Stimulated activated CD8-positive, alpha-beta memory T cell treated with anti-CD3 and anti-CD28 coated beads, Interleukin-4, amount 100 ng/mL, for 4 hours (primary cell): ENCODE data around the gene CALU.

ENCODE experiments used
- DNase-seq, 2 donors: peaks; one replicate each; pipeline ENCODE4 v3.0.0-alpha.2; 2020; ENCODE audit warnings: low read depth in 2 of 2, low spot score in 1 of 2

The CALU gene

DNA sequence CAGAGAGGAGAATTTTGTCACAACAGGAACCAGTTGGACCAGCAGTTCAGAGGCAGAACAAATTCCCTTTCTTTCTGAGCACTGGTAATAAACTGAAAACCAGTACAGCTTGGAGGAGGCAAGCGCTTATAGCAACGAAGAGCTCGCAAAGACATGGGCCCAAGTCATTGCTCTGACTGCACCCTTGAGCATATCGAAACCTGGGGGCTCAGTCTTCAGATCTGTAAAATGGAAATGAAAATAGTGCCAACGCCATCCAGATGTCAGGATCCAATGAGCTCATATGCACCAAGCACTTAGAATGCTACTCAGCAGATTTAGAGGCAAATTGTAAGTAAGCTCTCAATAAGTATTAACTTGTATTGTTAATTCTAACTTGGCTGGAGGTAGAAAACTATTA lies 14.4 kb upstream of the CALU start:
- DNase-seq: no peak

DNA sequence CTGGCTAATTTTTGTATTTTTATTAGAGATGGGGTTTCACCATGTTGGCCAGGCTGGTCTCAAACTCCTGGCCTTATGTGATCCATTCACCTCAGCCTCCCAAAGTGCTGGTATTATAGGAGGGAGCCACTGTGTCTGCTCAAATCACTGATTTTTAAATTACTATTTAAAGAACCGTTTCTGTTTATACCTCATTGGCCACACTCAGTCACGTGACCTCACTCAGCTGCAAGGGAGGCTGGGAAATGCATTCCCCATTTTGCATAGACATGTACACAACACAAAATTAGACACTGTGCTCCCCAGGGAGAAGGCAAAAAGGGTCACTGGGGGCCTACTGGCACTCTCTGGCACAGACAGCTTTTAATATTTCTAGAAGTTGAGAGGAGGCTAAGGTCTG lies 13.6 kb upstream of the CALU start:
- DNase-seq: no peak

DNA sequence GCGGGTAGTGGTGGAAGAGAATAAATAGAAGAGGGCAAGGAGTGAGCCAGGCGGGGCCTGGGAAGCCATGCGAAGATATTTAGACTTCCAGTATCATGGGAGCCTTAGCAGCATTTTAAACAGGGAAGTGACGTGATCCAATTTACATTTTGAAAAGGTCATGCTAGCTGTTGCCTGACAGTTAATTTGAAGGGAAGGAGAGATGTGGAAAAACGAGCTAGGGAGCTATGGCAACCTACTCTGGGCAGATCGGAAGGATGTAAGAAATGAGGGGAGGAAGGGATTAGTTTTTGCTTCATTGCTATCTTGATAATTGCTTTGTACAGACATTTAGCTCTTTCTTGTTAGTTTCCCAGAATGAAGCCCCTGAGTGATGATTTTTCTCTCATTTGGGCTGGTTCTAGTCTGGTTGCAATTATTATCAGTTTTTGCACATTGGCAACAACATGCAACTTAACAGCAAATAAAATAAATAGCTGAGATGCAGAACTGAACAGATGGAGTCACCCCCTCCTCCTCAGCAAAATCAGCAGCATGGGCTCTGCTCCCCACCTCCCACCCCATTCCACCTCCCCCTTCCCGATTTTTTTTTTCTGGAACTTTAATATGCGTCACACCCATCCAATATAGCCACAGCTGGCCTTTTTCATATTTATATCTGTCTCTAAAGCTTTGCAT lies 13.0 kb upstream of the CALU start:
- no peak for DNase-seq

DNA sequence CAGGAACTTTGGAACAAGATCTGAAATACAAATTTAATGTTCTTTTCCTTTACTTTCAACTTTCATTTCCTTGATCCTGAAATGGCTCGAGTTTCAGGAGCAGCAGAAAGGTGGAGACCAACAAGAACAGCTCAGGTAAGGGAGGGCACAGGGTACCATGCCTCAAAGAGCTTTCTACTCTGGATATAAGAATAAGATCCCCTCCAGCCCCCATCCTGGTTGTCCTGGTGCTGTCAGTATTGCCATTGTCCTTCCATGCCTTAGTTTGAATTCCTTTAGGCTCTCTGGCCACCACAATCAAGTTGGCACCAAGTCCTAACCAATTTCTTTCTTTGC lies 12.5 kb upstream of the CALU start:
- DNase-seq: no peak

DNA sequence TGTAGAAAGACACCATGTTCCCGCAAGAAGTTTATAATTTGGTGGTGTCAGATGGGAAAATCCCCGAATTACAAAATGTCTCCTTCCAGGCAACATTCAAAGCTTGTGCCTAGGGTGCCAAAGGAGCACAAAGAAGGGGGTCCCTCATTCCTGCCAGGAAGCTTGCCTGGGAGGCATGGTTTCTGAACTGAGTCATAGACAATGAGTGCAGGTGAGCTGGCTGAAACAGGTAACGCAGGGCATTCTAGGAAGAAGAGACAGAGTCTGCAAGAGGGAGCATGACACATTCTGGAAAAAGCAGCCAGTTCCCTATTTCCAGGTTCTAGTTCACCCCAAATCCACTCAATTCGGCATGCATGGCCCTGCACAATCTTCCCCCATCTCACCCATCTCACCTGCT lies 11.9 kb upstream of the CALU start:
- no peak for DNase-seq

DNA sequence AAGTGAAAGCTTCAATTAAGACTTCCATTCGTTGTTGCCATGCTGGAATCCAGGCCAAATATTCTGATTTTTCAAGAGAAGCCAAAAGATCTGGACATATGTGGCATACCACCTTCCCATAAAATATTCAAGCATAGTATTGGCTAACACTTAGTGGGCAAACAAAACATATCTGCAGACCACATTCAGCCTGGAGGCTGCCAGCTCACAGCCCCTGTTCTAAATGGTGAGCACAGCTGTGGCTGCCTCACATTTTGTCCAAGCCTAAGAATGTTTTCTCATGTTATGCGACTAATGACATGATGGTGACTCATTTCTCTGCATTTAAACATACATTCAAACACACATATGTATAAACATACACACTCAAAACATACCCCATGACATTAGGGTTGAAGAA lies 10.6 kb upstream of the CALU start:
- no peak for DNase-seq

DNA sequence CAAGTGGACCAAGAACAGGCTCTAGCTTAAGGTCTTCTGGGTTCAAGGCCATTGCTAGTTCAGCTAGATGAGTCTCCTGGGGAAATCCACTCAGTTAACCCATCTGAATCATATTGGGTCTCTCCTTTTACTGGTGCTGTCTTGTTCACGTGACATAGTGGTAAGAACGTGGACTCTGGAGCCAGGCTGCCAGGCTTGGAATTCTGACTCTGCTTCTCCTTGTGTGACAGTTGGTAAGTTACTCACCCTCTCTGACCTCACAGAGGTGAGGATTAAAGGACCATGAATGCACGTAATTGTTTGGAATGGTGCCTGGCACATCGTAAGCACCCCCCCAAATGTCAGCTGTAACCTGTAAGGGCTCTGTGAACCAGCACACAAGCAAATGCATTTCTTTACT lies 9.7 kb upstream of the CALU start:
- no peak for DNase-seq

DNA sequence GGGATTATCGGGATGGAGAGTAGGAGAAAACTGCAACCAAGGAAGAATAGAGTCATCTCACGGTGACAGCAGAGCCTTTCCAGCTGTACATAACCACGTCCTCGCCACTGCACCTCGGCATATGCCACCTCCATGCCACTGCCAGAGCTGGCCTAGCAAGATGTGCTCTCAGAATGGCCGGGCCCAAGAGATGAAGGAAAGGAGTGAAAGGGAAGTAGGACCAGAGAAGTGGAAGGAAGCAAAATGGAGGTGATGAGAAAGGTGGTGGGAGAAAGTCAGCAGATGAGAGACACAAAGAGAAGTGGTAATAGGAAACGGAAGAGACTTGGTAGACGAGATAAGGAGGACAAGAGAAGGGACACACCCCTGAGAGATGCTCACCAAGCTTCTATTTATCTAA lies 8.0 kb upstream of the CALU start:
- DNase-seq: no peak

DNA sequence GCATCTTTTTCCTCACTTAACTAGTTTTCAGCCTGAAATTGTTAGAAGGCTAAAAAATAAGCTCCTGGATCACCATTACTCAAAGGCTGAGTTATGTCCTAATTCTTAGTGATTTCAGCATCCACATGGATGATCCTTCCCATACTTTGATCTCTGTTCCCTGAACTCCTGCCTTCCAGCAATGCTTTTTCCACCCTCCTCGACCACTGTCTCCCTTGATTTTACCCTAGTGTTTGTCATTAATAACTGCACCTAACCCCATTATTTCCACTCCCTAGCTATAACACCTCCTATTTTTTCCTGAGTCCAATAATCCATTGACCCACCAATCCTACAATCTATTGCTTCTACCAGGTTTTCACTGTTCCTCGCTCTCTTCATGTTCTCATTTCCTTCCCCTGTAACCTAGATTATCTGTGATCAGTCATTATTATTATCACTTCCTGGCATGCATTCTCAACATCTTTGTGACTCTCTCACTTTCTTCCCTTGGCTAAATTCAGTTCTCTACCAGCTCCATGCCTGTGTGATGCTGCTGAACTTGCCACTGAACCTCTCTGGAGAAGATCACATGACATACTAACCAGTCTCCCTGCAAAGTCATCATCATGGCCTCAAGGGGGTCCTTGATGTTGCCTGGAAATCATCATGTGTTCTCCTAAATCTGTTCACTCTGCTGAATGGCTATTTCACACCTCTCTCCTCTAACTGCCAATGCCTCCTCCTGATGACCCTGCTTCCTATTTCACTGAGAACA lies 6.5 kb upstream of the CALU start:
- DNase-seq: no peak

DNA sequence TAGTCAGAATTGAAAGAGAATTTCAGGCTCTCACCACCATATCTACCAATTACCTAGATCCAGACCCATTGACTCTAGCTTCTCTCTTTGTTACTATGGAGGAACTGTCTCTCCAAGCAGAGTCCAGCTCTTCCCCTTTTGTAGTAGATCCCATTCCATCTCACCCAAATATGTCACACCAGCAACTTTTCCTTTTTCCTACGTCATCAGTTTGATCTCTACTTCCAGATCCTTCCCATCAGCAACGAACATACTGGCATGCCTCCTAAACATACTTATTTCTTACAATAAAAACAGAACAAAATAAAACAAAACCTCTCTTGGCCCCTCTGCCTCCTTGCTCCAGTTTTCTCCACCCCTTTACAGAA lies 5.9 kb upstream of the CALU start:
- DNase-seq: no peak

DNA sequence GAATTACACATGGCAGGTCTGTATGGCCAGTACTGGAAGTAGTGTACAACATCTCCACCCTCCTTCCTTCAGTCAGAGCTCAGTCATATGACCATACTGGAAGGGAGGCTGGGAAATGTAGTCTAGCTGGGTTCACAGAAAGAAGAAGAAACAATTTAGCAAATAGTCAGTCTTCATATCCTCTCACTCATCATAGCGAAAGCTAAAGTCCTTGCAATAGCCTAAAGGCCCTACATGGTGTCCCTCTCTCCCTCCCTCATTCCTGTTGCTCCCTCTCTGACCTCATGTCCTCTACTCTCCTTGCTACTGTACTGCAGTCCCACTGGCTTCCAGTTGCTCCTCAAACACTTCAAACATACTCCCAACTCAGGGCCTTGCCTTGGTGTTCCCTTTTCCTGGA lies 4.3 kb upstream of the CALU start:
- DNase-seq: no peak

DNA sequence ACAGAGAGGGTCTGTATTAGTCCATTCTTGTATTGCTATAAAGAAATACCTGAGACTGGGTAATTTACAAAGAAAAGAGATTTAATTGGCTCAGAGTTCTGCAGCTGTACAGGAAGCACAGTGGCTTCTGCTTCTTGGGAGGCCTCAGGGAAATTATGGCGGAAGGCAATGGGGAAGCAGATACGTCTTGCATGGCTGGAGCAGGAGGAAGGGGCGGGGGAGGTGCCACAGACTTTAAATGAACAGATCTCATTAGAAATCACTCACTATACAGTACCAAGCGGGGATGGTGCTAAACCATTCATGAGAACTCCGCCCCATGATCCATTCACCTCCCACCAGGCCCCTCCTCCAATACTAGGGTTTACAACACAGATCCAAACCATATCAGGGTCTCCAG lies 3.7 kb upstream of the CALU start:
- DNase-seq: no peak

DNA sequence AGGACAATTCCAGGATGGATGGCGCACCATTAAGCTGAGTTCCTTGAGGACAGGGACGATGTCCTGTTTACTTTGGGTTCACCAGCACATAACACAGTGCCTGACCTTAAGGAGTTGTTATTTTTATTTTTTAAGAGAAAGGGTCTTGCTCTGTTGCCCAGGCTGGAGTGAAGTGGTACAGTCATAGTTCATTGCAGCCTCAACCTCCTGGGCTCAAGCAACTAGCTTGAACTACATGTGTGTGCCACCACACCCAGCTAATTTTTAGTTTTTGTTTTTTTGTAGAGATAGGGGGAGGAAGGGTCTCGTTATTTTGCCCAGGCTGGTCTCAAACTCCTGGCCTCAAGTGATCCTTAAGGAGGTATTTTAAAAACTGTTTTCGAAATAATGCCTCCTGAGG lies 1.7 kb upstream of the CALU start:
- DNase-seq: no peak

DNA sequence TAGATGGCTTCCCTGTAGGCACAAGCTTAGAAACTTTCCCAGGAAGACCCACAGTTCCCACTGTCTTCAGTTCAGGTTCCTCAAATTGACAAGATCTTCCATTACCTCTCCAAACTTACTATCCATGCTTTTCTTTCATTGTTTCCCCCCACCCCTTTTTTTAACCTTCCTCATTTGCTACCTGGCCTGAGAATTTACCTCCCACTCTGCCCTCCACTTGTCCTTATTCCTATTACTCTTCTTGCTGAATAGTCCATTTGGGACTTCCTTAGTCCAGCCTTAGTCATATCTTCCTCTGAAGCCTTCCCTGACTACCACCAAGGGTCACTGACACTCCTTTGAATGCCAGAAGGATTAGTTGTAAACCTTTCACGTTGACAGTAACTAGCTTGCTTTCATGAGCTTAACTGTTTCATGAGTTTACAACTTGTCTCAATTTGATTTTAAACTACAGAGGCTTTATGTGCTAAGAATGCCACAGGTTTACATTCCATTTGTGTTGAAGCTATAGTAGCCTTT lies 1.2 kb upstream of the CALU start:
- DNase-seq: no peak

DNA sequence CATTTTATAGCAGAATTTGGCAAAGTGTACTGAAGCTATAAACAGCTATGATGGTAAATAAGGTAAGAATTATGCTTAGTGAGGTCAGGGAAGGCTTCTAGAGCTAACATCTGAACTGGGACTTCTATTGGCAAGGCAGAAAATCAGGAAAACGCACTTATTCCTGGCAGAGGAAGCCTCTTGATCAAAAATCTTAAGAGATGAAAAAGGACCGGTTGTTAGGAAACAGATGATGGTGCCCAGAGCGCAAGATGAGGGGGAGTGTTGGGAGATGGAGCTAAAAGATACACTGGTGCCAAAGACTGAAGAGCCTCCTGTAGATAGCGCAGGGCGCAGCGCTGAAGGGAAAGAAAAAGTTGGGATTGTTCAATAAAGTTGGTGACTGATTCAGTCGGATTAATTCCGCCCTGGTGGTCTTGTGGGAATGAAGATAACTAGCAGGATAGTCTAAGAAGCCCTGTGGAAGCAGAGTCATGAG lies 550 bp upstream of the CALU start:
- no peak for DNase-seq

DNA sequence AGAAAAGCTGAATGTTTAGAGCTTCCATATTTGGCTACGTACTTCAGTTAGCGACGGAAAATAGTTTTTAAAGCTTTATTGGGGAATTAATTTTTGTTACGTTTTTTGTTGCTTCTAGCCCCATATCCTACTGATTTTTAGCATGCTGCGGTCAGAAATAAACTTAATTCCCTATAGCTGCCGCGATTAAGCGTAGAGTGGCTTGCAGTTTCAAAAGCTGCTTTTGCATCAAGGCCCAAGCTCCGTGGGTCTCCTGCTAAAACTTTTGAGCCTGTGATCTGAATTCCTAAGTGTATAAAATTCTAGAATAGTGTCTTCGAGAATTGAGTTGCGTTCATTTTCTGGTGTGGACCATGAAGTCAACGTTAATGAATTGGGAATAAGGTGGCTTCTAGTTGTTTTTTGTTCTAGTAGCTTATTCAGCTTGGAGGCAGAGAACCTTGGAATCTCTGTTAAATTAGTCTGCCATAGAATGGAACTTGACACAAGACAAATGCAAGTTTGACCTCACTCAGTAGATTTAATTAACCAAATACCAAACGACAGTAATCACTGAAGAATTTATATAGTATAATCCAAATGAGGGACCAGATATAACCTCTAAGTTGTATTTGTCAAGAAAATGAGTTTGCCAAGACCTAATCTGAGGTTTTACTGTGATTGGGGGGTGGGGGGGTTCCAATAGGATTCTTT lies 977 bp downstream of the CALU start:
- DNase-seq: no peak

DNA sequence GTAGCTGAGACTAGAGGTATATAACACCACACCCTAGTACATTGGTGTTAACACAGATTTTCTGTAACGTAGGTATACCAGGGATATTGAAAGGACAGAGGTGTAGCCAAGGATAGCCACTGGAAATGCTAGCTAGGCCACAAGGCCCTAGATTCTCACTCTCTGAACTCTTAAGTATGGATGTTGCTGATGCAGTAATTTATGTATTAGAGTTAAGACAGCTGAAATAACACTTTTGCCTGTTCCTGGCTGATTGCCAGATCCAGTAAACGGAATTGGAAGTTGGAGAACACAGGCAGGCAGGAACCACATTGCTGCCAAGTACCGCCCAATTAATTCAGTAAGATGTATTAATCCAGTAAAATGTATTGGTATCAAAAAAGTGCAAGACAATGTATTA lies 1.8 kb downstream of the CALU start:
- DNase-seq: no peak

DNA sequence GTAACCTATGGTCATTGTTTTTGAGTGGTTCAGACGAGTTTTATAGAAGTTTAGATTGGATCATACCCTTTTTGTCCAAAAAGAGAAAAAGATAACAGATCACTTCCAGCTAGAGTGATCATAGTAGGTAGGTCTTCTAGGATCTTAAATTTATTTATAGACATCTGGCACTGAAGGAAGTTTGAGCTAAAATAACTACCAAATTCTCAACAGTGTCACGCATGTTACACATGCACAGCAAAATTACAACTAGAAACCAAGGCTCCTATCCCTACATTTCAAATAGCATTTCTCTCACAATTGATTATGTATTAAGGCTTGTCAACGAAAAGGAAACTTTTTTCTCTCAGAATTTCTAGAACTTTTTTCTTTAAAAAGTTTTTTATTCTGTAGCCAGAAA lies 2.3 kb downstream of the CALU start:
- no peak for DNase-seq

DNA sequence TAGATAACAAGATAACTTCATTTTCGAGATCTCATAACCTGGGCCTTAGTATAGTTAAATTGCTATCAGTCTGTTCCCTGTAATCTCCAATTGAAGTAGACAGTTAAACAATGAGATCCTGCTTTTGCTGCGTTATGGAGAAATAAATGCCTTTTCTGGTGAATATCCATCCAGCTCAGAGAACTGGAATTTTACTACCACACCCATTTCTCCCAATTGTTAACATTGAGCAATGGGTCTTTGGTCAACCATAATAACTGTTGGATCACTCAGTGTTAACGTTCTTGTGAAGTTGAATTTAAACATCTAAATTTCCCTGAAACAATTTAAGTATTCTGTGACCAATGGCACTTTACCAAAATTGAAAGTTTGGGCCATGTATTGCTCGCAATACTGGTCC lies 3.0 kb downstream of the CALU start:
- no peak for DNase-seq

DNA sequence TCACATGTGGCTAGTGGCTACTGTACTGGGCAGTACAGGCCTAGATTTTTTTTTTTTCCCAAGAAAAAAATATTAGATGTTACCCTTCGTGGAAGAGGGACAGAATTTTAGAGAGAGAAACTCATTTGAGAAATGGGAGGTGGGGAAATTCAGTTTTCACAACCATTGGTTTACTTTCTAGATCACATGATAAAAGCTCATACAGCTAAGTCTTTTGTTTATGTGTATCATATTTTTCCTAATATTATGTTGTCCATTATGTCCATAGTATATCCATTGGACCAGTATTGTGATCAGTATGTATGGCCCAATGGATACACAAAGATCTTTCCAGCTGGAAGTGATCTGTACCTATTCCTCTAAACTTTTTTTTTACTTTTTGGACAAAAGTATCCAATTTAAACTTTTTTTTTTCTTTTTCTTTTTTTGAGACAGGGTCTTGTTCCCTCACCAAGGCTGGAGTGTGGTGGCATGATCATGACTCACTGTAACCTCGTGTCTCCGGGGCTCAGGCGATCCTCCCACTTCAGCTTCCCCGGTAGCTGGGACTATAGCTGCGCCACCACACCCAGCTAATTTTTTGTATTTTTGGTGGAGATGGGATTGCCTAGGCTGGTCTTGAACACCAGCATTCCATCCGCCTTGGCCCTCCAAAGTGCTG lies 4.1 kb downstream of the CALU start:
- DNase-seq: no peak

DNA sequence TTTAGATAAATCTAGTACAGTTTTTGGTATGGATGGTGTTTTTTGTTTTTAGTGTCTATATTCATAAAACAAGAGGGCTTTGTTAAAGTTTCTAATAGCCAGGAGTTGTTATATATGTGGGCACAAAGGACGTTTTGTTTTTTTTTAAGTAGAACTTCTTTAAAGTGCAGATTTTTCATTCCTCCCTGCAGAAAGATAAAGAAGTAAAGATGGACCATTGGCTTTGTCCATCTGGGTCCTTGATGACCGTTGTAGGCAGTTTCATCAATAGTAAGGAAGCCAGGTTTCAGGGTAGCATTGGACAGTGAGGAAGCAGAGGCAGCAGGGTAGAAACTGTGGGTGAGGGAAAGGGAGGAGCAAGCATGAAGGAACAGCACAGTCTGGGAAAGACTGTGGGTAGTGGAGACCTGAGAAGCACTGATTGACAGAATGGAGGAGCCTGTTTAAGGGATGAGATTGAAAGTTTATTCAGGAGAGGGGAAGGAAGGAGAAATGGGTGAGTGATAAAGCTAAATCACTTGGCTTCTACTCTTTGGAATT lies 5.3 kb downstream of the CALU start:
- no peak for DNase-seq

DNA sequence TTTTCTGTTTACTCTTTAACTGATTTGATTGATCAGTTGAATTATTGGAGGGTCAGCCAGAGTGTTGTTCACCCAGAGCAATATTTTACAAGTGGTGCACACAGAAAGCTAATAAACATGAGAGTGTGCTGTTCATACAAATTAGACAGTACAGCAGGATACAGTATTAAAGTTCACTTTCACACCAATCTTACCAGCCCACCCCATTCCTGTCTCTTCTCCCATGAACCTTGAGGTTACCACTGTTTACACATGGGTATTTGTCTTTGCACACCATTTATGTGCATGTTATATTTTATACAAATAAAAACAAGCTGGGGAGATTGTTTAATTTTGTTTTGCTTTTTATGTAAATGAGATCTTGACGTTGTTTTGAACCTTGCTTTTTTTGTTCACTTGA lies 6.5 kb downstream of the CALU start:
- DNase-seq: no peak
